Hematopoietic multipotent progenitor cell (in vitro differentiated cells): ENCODE data around the gene DAPP1. TPM values are rescaled to one million over a fixed set of nuclear protein-coding genes. Genes with fewer than 3 reads are reported as not detected.
"Not testable (repeated sequence)": the region's sequence is repeated elsewhere in the genome, so short reads cannot be mapped to it uniquely, and the experiment has no call there.

Experiments used
- DNase-seq, 3 donors: peaks; one replicate each; pipeline ENCODE4 v3.0.0-alpha.2; 2011 to 2015; ENCODE audit warnings: low read depth in 2 of 3, low spot score in 2 of 3
- total RNA-seq: library from RNA; depleted of rRNA; stranded (reverse); fragments of >200 nt; gene quantifications from one replicate; pipeline ENCODE4 v1.2.3, GENCODE V29; 2012

The DAPP1 gene
- total RNA-seq, 1 donor, result 15.9 TPM

- no peak for DNase-seq
Observed at GRCh38 chr4:99822734-99823133, 6.1 kb downstream of the DAPP1 start.

- no peak for DNase-seq
Observed at GRCh38 chr4:99824070-99824599, 7.5 kb downstream of the DAPP1 start.

GRCh38 chr4:99825272-99825671 lies 8.6 kb downstream of the DAPP1 start:
- no peak for DNase-seq

GRCh38 chr4:99826016-99826415 lies 9.4 kb downstream of the DAPP1 start:
- no peak for DNase-seq

DNA sequence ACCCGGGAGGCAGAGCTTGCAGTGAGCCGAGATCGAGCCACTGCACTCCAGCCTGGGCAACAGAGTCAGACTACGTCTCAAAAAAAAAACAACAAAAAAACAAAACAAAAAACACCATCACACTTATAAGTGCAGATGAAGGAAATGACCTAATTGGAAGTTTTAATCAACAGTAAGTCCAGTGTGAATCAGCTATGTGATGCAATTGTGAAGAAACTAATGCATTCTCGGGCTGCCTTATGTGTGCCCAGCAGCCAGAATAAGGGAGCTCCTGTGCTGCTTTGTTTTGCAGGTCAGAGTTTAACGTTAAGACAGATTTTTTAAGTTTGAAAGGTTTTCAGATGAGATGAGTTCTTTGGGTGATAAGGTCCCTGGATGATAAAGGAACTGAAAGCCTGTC lies 10.8 kb downstream of the DAPP1 start:
- DNase-seq, result no peak

DNA sequence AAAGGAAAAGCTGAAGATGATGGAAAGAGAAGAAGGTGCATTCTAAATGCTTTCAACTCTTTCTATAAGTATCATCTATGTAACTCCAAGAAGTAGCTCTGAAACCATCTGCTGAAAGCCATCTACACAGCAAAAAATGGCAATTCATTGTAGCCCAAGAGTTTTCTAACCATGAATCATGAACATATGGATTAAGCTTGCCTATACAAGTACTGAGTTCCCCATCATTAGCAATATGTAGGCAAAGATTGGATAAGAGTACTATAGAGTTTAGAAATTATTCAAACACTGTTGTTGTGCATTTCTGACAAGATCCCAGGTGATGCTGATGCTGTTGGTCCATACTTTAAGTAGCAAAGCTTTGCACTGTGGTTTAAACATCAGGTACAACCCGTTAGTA lies 11.2 kb downstream of the DAPP1 start:
- DNase-seq, result no peak

GRCh38 chr4:99828477-99828876 lies 11.8 kb downstream of the DAPP1 start:
- DNase-seq, result no peak

DNA sequence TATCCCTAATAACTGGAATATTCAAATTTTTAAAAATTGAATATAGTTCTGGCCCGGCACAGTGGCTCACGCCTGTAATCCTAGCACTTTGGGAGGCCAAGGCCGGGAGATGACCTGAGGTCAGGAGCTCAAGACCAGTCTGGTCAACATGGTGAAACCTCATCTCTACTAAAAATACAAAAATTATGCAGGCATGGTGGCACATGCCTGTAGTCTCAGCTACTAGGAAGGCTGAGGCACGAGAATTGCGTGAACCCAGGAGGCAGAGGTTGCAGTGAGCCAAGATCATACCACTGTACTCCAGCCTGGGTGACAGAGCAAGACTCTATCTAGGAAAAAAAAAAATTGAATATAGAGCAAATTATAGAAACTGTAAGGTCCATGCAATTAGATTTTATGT lies 13.4 kb downstream of the DAPP1 start:
- DNase-seq, result not testable (repeated sequence)

DNA sequence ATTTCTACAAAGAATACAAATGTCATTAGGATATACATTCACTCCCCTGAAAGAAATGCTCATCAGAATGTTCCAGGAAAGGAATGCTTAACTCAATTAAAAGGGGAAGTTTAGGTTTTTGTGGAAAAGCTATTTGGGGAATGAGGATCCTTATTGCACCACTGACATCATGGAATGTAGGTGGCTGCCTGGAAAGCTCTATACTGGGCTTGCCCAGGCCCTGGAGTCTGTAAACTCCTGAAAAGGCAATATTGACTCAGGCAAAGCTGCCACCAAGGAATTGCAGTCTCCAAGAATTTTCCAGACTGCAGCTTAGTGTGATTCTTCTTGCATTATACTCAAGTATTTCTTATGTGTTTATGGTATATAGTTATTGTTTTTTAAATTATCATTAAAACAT lies 15.7 kb downstream of the DAPP1 start:
- DNase-seq, result no peak

- DNase-seq, result no peak
Observed at GRCh38 chr4:99832758-99833157, 16.1 kb downstream of the DAPP1 start.

DNA sequence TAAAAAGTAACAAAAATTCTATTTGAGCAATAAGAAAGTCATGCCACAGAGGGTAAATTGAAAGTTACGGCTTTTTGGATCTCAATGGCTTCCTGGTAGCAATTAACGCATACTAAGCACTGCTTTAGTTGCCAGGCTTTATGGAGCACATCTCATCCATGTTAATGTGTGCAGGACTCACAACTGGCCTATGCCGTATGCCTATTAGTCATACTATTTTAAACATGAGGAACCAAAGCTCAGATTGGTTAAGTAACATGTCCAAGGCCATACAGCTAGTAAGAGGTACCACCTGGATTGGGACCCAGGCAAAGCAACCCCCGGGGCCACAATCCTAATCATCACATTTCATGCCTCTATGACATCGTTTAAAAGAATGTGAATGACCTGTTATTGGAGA lies 17.1 kb downstream of the DAPP1 start:
- no peak for DNase-seq

DNA sequence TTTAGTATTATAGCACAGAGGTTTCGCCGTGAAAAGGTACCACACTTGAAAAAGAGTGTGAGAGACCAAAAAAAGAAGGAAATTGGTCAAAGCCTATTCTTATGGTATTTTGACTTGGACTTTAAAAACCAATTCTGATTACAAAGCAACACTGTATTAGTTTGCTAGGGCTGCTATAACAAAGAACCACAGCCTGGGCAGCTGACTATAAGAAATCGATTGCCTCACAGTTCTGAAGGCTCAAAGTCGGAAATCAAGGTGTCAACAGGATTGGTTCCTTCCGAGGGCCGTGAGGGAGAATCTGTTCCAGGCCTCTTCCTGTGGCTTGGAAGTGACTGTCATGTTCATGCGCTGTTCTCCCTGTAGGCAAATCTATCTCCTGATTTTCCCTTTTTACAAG lies 17.9 kb downstream of the DAPP1 start:
- DNase-seq, result no peak

DNA sequence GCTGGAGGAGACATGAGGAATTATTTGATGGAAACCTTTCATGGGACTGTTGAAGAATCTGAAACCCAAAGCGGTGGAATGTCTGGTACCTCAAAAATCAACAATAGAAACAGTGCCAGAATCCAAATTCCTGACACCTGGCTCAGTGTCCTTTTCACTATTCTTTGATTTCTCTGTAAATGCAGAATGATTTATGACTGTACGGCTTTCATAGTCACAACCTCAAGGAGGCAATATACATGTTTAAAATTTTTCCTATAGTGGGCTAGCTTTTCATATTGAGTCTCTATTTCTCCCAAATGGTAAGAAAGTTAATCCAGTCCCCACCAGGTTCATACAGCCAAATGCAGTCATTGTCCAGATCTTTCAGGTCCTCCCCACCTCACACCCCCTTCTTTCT lies 19.3 kb downstream of the DAPP1 start:
- DNase-seq, result no peak

GRCh38 chr4:99838927-99839326 lies 22.3 kb downstream of the DAPP1 start:
- no peak for DNase-seq

- no peak for DNase-seq
Observed at GRCh38 chr4:99841129-99841528, 24.5 kb downstream of the DAPP1 start.

DNA sequence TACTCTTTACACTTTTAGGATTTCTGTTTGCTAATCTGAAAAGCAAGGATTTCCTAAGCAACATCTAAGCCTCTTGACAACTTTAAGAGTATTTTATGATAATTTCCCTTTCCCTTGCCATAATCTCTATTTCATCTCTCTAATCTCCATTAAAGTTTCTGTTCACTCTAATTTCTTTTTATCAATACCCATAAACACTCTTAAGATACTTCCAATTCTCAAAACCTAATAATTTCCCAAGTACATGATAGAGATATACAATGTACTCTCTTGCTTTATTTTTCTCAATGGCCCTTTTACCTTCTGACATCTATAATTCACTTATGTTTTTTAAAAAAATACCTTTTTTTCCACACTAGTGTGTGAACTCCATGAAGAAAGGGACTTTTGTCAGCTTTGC lies 26.8 kb downstream of the DAPP1 start:
- no peak for DNase-seq

DNA sequence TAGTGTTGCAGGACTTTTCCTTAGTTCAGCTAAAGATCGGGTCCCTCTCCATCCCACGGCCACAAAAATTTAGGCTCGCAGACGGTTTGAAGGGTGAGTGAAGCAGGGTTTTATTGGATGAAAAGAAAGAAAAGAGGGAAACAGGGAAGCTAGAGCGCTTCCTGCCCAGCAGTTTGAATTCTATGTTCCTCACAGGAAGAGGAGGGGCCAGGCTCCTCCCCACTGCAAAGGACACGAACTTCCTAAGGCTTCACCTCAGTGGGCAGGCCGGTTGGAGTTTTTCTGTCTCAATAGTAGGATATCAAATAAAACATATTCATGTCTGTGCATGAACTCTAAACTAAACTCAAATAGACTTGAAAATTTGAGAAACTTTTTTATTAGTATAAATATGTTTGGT lies 27.4 kb downstream of the DAPP1 start:
- no peak for DNase-seq

- no peak for DNase-seq
Observed at GRCh38 chr4:99845179-99845578, 28.6 kb downstream of the DAPP1 start.

GRCh38 chr4:99845708-99846469 lies 29.3 kb downstream of the DAPP1 start:
- DNase-seq, result peak in 1 of 3 donors; percentile 41

- DNase-seq, result no peak
Observed at GRCh38 chr4:99846891-99847290, 30.3 kb downstream of the DAPP1 start.

- peak in 2 of 3 donors; percentile 24 to 44 for DNase-seq
Observed at GRCh38 chr4:99847362-99847976, 30.8 kb downstream of the DAPP1 start.

DNA sequence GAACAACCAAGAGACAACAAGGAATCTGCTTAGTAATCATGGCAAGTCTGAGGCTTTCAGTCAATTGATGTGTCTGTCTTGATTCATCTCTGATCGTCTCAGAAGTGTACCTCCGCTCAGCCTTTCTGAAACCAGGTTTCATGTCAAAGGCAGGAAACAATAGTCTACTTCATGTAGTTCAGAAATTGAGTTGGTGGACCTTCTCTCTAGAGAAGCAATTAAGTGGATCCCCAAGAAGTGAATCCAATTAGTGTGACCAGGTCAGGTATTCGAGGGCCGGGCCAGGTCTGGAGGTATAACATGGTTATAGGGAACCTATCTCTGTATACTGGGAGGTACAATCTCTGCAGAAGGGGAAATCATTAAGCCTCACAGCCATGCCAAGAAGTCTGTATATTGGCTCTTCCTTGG lies 32.0 kb downstream of the DAPP1 start:
- no peak for DNase-seq
